ENCODE measurements around the gene PCK1. TPM values are rescaled to one million over a fixed set of nuclear protein-coding genes. Genes with fewer than 3 reads are reported as not detected.

The PCK1 gene
- total and polyA plus RNA-seq, 2 of the 13 experiments (the other 11 are each of a cell fraction or from before 2014, with no cell fraction given): 6.5 to 12.6 TPM

GRCh38 chr20:57539889-57540288, 21.0 kb upstream of the PCK1 start (continued):
- TF ChIP-seq AHDC1 (CRISPR knock-in tag; IDR thresholded peaks at IDR 0.05; ENCODE audit: borderline replicate concordance) (peak; percentile 54; the same call in 1 of the 2 replicates), HIVEP1 (CRISPR knock-in tag; IDR thresholded peaks at IDR 0.05) (0 out of 2 replicates have a peak, but pooled peaks have one; percentile 52), ZNF329 (CRISPR knock-in tag; IDR thresholded peaks at IDR 0.05; ENCODE audit: low read depth) (0 out of 2 replicates have a peak, but pooled peaks have one; percentile 54), MXD1 (CRISPR knock-in tag; IDR thresholded peaks at IDR 0.05) (peak; percentile 58; the same call in 1 of the 2 replicates), MEF2D (CRISPR knock-in tag; IDR thresholded peaks at IDR 0.05) (peak; percentile 78; the same call in 1 of the 2 replicates), TAF1 (CRISPR knock-in tag; IDR thresholded peaks at IDR 0.05) (no peak), HMG20A (CRISPR knock-in tag; IDR thresholded peaks at IDR 0.05; ENCODE audit: borderline replicate concordance) (no peak), ZNF782 (CRISPR knock-in tag; IDR thresholded peaks at IDR 0.05; ENCODE audit: borderline replicate concordance) (peak; percentile 79; the same call in 1 of the 2 replicates)
